GM12891 (cell line): ENCODE measurements around the gene MVB12B.

ENCODE experiments used
- POLR2A ChIP-seq: IDR thresholded peaks from 2 replicates; pipeline ENCODE4 v1.6.1; 2011; ENCODE audit warnings: low read depth, low read length, control low read depth
- POLR2AphosphoS5 ChIP-seq: IDR thresholded peaks from 2 replicates; pipeline ENCODE4 v1.6.1; 2011; ENCODE audit warnings: low read depth, low read length, control low read depth
- POU2F2 ChIP-seq: IDR thresholded peaks from 2 replicates; pipeline ENCODE4 v1.6.1; 2011; ENCODE audit warnings: low read depth, mild to moderate bottlenecking, control low read depth, low read length, moderate library complexity

GRCh38 chr9:126465977-126466376 is 139.3 kb downstream of the MVB12B start:
- TF ChIP-seq POU2F2 (no peak), POLR2A (no peak), POLR2AphosphoS5 (no peak)
